ENCODE data around the gene KLF13. TPM values are rescaled to one million over a fixed set of nuclear protein-coding genes. Genes with fewer than 3 reads are reported as not detected.
A peak's percentile ranks its signal among the peaks of the same experiment; 100 is the strongest.

Gene KLF13
- total and polyA plus RNA-seq, 8 donors, result 12.3 to 57.1 (median 32.6) TPM

DNA sequence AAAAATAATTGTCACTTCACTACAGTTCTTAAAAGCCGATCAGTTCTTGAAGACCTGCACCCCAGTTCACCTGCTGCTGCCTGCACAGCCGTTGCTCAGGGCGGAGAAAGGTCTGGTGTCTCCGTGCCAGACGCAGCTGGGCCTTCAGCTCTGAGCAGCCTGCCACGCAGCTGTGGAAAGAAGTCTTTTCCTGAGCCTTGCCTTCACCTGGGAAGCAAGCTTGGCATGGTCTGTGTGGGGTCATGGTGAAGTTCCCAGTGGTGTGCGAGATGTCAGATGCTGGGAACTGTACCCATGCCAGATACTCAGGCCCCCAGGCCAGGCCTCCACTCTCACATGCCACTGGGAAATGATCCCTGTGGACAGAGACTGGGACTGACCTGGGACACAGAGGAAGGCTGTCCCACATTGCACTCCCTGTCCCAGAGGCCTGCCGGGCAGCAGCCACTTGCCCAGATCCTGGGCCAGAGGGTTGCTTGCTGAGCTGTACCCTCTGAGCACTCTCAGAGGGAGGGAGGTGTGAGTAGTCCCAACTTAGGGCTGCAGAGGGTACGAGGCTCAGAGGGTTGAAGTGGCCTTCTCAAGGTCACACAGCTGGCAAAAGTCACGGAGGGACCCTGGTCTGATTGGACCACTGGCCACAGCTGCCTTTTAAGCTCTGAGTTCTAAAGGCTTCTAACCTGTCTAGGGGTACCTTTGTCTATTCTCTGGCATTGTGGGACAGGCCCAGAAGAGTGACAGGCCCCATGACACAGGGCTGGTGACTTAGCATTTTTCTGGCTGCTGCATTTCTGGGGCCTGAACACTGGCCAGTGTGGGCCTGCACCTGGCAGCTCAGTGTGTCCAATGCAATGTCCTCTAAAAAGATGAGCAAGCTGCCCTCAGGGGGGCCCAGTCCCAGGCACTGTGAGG, 55.4 kb downstream of the KLF13 start:
- peak; percentile 44 to 70 (median 53) for ATAC-seq

DNA sequence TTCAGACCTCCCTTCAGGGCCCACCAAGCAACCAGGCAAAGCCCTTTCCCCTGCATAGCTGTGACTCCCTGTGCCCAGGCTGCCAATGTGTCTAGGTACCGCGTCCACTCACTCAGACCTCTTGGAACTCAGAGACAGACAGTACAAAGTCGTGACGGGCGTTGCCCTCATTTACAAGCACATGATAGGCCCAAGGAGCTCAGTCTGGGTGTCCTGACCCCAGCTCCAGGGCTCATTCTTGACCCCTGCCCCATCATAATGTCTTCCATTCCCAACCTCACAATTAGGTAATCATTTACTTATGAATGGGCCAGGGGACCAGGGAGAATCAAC, 56.0 kb downstream of the KLF13 start:
- intact Hi-C loops (cut with DNase I), result loop anchor here in 1 of 3 donors (10.0 kb wide), 1 partner anchor 58 kb away; the partner anchor contains the start of gene KLF13
- Histone ChIP-seq H3K4me1 (peaks cover 0 to 9% (median 7%) of the 10 kb centered on the region in 3 donors), H3K27ac (no peak overlapping the region), H3K27me3 (no peaks in the 10 kb centered on the region), H3K9me3 (no peaks in the 10 kb centered on the region), H3K4me3 (no peak overlapping the region), H3K36me3 (no peaks in the 10 kb centered on the region)
- peak in 2 of 6 donors; percentile 7 to 36 for DNase-seq
- TF ChIP-seq, protein P1, sequence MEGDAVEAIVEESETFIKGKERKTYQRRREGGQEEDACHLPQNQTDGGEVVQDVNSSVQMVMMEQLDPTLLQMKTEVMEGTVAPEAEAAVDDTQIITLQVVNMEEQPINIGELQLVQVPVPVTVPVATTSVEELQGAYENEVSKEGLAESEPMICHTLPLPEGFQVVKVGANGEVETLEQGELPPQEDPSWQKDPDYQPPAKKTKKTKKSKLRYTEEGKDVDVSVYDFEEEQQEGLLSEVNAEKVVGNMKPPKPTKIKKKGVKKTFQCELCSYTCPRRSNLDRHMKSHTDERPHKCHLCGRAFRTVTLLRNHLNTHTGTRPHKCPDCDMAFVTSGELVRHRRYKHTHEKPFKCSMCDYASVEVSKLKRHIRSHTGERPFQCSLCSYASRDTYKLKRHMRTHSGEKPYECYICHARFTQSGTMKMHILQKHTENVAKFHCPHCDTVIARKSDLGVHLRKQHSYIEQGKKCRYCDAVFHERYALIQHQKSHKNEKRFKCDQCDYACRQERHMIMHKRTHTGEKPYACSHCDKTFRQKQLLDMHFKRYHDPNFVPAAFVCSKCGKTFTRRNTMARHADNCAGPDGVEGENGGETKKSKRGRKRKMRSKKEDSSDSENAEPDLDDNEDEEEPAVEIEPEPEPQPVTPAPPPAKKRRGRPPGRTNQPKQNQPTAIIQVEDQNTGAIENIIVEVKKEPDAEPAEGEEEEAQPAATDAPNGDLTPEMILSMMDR (IDR thresholded peaks at IDR 0.05), result no peak
- 83 to 87% methylated on average over 5 of the region's 5 CpGs for WGBS, 2 donors
- no peak for ATAC-seq
- FAIRE-seq, result no peak

More for the DNA sequence above, 55.4 kb downstream of the KLF13 start:
- FAIRE-seq (no peak), DNase-seq (peak in 3 of 6 donors; percentile 12 to 44 (median 43))
- intact Hi-C loops (cut with DNase I), result loop anchor here in 1 of 3 donors (10.0 kb wide), 1 partner anchor 57 kb away; the partner anchor contains the start of gene KLF13
- Histone ChIP-seq H3K27me3 (no peaks in the 10 kb centered on the region), H3K36me3 (no peaks in the 10 kb centered on the region), H3K4me3 (no peak overlapping the region), H3K4me1 (peaks cover 0 to 5% (median 2%) of the 10 kb centered on the region in 3 donors), H3K9me3 (no peaks in the 10 kb centered on the region), H3K27ac (no peak overlapping the region)
- TF ChIP-seq, protein P1 (IDR thresholded peaks at IDR 0.05), result no peak
- WGBS, 2 donors, result 44 to 53% methylated on average over 10 of the region's 10 CpGs

DNA sequence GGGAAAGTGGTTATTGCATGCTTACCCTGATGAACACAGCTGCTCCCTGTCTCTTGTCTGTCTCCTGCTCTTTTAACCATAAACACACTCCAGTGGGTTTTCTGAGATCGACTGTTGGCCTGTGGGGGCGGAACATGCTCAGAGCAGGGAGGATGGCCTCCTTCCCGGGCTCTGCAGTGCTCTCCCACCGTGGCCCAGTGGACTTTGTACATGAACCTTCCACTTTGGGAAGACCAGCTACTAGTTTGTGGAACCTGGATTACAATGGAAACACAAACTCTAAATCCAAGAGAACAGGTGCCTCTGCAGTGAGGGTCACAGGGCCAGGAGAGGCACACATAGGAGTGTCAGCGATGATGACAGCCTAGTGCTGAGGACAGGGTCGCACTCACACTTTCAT, 56.5 kb downstream of the KLF13 start:
- Histone ChIP-seq H3K9me3 (no peaks in the 10 kb centered on the region), H3K4me1 (peaks cover 0 to 13% (median 10%) of the 10 kb centered on the region in 3 donors), H3K27ac (no peak overlapping the region), H3K4me3 (no peak overlapping the region), H3K36me3 (no peaks in the 10 kb centered on the region), H3K27me3 (no peaks in the 10 kb centered on the region)
- intact Hi-C loops (cut with DNase I), result loop anchor here in 1 of 3 donors (10.0 kb wide), 1 partner anchor 58 kb away; the partner anchor contains the start of gene KLF13
- 66 to 76% methylated on average over 6 of the region's 6 CpGs for WGBS, 2 donors
- TF ChIP-seq, protein P1 (IDR thresholded peaks at IDR 0.05), result no peak
- FAIRE-seq (no peak), ATAC-seq (no peak), DNase-seq (no peak)

DNA sequence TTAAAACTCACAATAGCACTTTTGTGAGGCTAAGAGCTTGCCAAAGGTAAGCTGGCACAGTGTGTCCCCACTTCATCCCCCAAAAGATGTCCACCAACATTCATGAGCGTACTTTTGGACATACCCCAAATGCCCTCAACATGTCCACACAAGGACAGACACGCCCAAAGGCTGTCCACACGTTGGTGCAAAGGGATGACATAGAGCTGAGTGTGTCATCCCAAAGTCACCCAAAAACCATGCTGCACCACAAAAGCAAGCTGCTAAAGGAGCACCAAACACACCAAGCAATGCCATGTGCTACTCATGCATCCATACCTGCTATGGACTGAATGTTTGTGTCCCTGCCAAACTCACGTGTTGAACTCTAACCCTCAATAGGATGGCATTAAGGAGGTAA, 57.9 kb downstream of the KLF13 start:
- WGBS, 2 donors, result 81 to 84% methylated on average over 4 of the region's 4 CpGs
- H3K4me1 ChIP-seq, result peaks cover 0 to 19% (median 17%) of the 10 kb centered on the region in 3 donors
- H3K4me3 ChIP-seq, result no peak overlapping the region

More for the DNA sequence above, 57.9 kb downstream of the KLF13 start:
- ATAC-seq (no peak), FAIRE-seq (no peak), DNase-seq (no peak)
- no peak overlapping the region for H3K27ac ChIP-seq
- H3K27me3 ChIP-seq, result no peaks in the 10 kb centered on the region
- TF ChIP-seq, protein P1 (IDR thresholded peaks at IDR 0.05), result no peak
- no peaks in the 10 kb centered on the region for H3K36me3 ChIP-seq
- H3K9me3 ChIP-seq, result no peaks in the 10 kb centered on the region
- intact Hi-C loops (cut with DNase I), result loop anchor here in 1 of 3 donors (10.0 kb wide), 1 partner anchor 60 kb away; the partner anchor contains the start of gene KLF13

Measured in pancreas (tissue), 10 donors.